WERI-Rb-1 (cell line): ENCODE measurements around the gene XIRP2.

Experiments
- DNase-seq: peaks from one replicate; pipeline ENCODE4 v3.0.0-alpha.2; 2020
- H3K27ac ChIP-seq: fragments of 250-450 bp; sonication (Bioruptor Pico); 2 replicates; pipeline ENCODE4 v1.5.1; 2020; ENCODE audit warnings: mild to moderate bottlenecking, moderate library complexity
- H3K27me3 ChIP-seq: fragments of 250-450 bp; sonication (Bioruptor Pico); 2 replicates; pipeline ENCODE4 v1.5.1; 2021; ENCODE audit warnings: mild to moderate bottlenecking, low read depth, moderate library complexity; ENCODE audit not compliant: insufficient read depth, severe bottlenecking
- H3K36me3 ChIP-seq: fragments of 250-450 bp; sonication (Bioruptor Pico); 2 replicates; pipeline ENCODE4 v1.5.1; 2020; ENCODE audit warnings: mild to moderate bottlenecking, moderate library complexity
- H3K4me3 ChIP-seq: 2 replicates; pipeline ENCODE4 v1.5.1; 2011; ENCODE audit warnings: low read depth, mild to moderate bottlenecking, control low read depth, low read length
- H3K9me3 ChIP-seq: fragments of 250-450 bp; sonication (Bioruptor Pico); 2 replicates; pipeline ENCODE4 v1.5.1; 2021; ENCODE audit warnings: mild to moderate bottlenecking, moderate library complexity; ENCODE audit not compliant: severe bottlenecking
- TF ChIP-seq, protein P1 (sequence below): IDR thresholded peaks from 2 replicates; pipeline ENCODE4 v1.5.1; 2011; ENCODE audit warnings: low read depth, mild to moderate bottlenecking, control low read depth, inconsistent platforms, low read length

Gene XIRP2

DNA sequence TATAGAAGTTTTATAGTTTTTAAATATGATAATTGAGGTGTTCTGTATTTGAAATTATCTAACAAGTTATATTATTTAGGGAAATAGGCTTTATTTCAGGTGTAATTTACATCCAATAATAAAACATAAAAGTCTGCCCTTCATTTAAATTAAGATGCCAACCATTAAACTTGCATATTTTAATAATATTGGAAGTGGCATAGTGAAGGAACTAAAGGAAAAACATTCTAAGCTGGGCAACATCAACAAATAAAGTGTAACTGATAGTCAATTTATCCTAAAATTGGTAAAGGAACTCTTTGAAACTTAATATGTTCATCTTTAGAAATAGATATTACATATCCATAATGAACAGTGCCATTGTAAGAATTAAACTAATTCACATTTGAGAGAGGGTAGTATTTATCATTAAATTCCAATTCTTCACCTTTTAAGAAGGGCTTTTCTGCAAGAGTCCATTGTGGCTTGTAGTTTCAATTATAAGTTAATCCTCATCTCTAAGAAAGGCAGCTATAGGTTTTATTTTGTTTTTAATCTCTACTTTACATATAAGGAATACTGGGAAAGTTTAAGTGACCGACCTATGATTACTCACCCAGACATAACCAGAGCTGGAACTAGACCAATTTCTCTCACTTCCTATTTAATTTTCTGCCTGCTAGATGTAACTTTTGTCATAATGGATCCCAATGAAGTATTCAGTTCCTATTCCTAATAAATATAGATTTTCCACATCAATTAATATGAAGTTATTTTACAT, 401.6 kb downstream of the XIRP2 start:
- Histone ChIP-seq H3K27ac (no peak overlapping the region), H3K36me3 (no peaks in the 10 kb centered on the region), H3K27me3 (peaks cover 10% of the 10 kb centered on the region), H3K4me3 (no peak overlapping the region), H3K9me3 (no peaks in the 10 kb centered on the region)
- no peak for DNase-seq
- TF ChIP-seq, protein P1, sequence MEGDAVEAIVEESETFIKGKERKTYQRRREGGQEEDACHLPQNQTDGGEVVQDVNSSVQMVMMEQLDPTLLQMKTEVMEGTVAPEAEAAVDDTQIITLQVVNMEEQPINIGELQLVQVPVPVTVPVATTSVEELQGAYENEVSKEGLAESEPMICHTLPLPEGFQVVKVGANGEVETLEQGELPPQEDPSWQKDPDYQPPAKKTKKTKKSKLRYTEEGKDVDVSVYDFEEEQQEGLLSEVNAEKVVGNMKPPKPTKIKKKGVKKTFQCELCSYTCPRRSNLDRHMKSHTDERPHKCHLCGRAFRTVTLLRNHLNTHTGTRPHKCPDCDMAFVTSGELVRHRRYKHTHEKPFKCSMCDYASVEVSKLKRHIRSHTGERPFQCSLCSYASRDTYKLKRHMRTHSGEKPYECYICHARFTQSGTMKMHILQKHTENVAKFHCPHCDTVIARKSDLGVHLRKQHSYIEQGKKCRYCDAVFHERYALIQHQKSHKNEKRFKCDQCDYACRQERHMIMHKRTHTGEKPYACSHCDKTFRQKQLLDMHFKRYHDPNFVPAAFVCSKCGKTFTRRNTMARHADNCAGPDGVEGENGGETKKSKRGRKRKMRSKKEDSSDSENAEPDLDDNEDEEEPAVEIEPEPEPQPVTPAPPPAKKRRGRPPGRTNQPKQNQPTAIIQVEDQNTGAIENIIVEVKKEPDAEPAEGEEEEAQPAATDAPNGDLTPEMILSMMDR = no peak

DNA sequence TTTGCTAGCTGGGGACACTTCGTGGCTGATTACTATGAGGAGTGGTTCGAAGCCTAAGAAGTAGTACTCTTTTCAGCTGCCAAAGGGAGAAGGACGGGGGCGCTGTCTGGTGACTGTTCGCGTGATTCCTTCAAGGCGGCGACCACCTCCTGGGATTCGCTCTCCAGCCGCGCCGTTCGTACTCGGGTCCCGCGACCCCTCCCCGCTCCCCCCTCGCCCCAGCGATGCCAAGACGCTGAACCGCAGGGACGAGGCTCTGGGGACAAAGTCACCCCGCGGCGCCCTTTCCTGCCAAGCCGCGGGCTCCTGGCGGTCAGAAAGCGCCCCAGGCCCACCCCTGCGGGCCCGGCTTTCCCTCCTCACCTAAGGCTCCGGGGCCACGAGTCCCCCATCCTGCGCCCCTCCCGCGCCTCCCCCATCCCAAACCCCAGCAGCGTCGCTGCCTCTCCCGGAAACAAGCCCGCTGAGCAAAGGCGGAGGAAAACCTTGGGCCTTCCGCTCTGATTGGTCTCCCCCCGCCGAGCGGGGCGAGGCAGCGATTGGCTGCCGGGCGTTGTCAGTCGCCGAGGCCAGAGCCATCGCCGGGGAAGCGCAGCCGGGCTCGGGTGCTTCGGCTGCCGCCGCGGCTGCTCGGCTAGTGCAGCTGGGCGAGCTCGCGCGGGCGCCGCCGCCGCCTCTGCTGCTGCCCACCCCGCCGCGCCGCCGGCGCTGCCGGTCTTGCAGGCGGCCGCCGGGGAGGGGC, 404.3 kb downstream of the XIRP2 start, which contains the start of gene B3GALT1:
TSS of gene B3GALT1 (plus strand) at position 572 of the 742 bp plus-strand sequence.
- Histone ChIP-seq H3K27me3 (peaks cover 14% of the 10 kb centered on the region), H3K4me3 (peak within 1 kb of the TSS; percentile 66), H3K9me3 (no peaks in the 10 kb centered on the region), H3K36me3 (no peaks in the 10 kb centered on the region), H3K27ac (peak within 1 kb of the TSS; percentile 76)
- DNase-seq = peak; percentile 93
- TF ChIP-seq, protein P1 = peak; percentile 62

DNA sequence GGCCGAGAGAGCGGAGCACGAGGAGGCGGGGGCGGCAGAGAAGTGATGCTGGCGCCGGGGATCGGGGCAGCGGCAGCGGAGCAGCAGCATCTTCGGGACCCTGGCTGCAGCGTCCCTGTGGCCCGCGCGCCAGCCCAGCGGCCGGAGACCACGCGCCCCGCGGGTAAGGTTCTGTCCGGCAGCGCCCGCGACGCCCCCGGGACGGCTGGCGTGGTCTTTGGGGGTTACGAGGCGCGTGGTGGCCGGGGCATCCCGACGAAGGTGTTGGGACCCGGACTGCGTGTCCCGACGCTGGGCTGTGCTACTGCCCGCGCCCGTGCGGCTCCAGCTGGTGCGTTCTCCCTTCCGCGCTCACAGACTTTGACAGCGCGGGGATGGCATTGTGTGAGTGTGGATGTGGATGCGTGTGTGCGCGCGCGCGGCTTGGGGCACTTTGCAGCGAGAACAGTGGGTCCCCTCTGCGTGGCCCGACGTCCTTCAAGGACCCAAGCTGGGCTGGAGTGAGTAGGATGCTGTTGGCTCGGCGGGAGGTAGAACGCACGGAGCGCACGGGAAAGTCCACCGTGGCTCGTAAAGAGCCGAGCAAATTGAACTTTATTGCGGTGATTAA, 405.0 kb downstream of the XIRP2 start:
- no peak overlapping the region for H3K27ac ChIP-seq
- no peaks in the 10 kb centered on the region for H3K36me3 ChIP-seq
- H3K27me3 ChIP-seq = peaks cover 14% of the 10 kb centered on the region
- TF ChIP-seq, protein P1 = no peak
- DNase-seq = peak; percentile 26
- peak overlapping the region; percentile 66 for H3K4me3 ChIP-seq
- H3K9me3 ChIP-seq = no peaks in the 10 kb centered on the region

DNA sequence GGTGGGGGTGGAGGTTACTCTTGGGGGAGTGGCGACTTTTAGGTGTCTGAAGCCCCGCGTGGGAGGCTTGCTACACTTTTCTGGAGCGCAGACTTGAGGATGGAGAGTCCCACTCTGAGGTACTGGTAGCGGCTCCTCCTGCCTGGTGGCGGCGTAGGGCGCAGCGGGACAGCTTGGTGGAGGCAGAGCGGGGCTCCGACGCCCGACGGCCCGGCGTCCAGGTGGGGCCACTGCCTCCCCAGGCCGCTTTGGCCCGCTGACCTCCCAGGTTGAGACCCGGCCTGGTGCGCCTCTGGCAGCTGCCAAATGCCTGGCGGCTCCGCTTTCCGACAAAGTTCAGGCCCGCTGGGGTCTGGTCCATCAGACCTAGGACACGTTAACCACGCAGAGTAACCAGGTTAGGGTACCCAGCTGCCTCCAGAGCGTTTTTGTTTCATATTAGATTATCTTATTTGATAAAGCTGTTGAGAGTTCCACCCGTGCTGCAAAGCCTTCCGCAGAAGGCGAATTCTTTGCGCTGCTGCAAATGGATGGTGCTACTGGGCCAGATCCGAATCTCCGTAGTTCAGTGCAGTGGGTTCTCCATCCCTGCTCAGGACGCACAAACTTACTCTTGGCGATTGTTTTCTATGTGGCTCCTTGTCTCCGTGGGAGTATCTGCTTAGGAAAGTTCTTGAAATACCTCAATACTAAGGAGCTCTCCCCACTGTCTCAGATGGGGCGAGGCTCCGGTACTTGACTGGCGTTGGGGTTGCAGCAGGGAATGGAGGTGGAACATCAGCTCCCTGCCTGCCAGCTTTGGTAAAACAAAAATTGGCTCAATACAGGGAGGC, 405.9 kb downstream of the XIRP2 start:
- peak; percentile 34 for DNase-seq
- peaks cover 14% of the 10 kb centered on the region for H3K27me3 ChIP-seq
- H3K27ac ChIP-seq = no peak overlapping the region
- H3K36me3 ChIP-seq = no peaks in the 10 kb centered on the region
- TF ChIP-seq, protein P1 = peak; percentile 30; the same call in 1 of the 2 replicates
- H3K4me3 ChIP-seq = peak overlapping the region; percentile 66
- H3K9me3 ChIP-seq = no peaks in the 10 kb centered on the region

DNA sequence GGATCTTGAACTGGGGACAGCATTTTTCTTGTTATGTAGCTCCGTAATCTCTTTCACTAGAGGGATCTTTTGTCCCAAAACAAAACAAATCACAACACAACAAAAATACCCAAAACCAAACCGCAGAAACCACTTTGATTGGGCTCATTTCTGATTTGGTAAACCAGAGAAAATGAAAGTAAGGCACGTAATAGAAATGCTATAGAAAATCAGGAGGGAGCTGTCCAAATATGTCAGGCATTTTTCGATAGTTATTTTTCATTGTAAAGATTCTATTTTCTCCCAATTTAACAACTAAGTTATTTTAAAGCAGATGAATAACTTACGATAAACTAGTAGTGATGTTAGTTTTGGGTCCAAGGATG, 406.5 kb downstream of the XIRP2 start:
- Histone ChIP-seq H3K27ac (no peak overlapping the region), H3K27me3 (peaks cover 14% of the 10 kb centered on the region), H3K36me3 (no peaks in the 10 kb centered on the region), H3K4me3 (no peak overlapping the region), H3K9me3 (no peaks in the 10 kb centered on the region)
- DNase-seq = no peak
- TF ChIP-seq, protein P1 = no peak
